ENCODE data around the gene CASP10.

Gene CASP10

DNA sequence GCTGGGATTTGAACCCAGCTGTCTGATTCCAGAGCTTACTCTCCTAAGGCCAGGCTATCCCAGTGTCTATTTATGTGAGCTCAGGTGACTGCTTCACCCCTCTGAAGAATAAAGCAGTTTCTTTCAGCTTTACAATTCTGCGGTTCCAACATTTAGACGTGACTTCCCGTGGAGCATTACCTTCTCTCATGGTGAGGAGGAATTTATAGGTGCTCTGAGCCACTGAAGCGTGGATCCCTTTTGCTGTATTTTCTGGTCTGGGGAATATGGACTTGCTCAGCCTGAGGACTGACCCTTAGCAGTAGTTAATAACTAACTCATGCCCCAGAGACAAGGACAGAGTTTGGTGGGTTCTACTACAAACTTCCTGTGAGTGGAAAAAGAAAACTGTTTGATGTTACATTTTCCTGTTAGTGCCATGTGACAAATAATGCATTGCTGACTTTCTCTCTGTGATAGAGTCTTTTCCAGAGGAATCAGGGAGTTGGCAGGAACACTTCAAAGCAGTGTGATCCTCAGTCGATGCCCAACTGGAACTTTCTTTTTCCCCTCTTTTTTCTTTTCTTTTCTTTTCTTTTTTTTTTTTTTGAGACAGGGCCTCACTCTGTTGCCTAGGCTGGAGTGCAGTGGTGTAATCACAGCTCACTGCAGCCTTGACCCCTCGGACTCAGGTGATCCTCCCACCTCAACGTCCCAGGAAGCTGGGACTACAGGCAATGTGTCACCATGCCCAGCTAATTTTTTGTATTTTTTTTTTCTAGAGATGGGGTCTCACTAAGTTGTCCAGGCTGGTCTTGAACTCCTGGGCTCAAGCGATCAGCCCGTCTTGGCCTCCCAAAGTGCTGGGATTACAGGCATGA lies 21.9 kb downstream of the CASP10 start:
- Histone ChIP-seq H3K9me3 (ENCODE audit: insufficient read depth, low read length, severe bottlenecking) (no peaks in the 10 kb centered on the region), H3K27ac (ENCODE audit: low read length) (no peak overlapping the region), H3K79me2 (ENCODE audit: insufficient read depth, low read length) (no peaks in the 10 kb centered on the region), H4K20me1 (ENCODE audit: insufficient read depth, low read length) (no peaks in the 10 kb centered on the region), H3K36me3 (ENCODE audit: insufficient read depth, low read length) (peaks cover 4% of the 10 kb centered on the region), H3K4me1 (ENCODE audit: insufficient read depth, low read length) (0 out of 2 replicates have a peak, but pooled peaks cover 2% of the 10 kb centered on the region), H2AFZ (ENCODE audit: low read depth, low read length) (no peak overlapping the region), H3K4me2 (ENCODE audit: insufficient read depth, low read length) (no peak overlapping the region), H3K27me3 (ENCODE audit: insufficient read depth, low read length, poor library complexity) (no peaks in the 10 kb centered on the region), H3K4me3 (ENCODE audit: low read depth in 1 of 2, low read length in 2 of 2) (no peak overlapping the region), H3K9ac (ENCODE audit: low read depth, low read length) (no peak overlapping the region)
- TF ChIP-seq, protein P1, sequence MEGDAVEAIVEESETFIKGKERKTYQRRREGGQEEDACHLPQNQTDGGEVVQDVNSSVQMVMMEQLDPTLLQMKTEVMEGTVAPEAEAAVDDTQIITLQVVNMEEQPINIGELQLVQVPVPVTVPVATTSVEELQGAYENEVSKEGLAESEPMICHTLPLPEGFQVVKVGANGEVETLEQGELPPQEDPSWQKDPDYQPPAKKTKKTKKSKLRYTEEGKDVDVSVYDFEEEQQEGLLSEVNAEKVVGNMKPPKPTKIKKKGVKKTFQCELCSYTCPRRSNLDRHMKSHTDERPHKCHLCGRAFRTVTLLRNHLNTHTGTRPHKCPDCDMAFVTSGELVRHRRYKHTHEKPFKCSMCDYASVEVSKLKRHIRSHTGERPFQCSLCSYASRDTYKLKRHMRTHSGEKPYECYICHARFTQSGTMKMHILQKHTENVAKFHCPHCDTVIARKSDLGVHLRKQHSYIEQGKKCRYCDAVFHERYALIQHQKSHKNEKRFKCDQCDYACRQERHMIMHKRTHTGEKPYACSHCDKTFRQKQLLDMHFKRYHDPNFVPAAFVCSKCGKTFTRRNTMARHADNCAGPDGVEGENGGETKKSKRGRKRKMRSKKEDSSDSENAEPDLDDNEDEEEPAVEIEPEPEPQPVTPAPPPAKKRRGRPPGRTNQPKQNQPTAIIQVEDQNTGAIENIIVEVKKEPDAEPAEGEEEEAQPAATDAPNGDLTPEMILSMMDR (IDR thresholded peaks at IDR 0.05; ENCODE audit: borderline replicate concordance, extremely low read depth, low read length, poor library complexity, severe bottlenecking) = no peak
- TF ChIP-seq EZH2 (IDR thresholded peaks at IDR 0.05; ENCODE audit: borderline replicate concordance, low read depth, low read length, severe bottlenecking) = no peak
- DNase-seq = no peak
- ATAC-seq (ENCODE audit: insufficient read depth, low read depth) = no peak

- Histone ChIP-seq H3K9me3 (ENCODE audit: insufficient read depth, low read length, severe bottlenecking) (no peaks in the 10 kb centered on the region), H3K4me3 (ENCODE audit: low read depth in 1 of 2, low read length in 2 of 2) (no peak overlapping the region), H3K4me1 (ENCODE audit: insufficient read depth, low read length) (0 out of 2 replicates have a peak, but pooled peaks cover 2% of the 10 kb centered on the region), H3K79me2 (ENCODE audit: insufficient read depth, low read length) (no peaks in the 10 kb centered on the region), H3K4me2 (ENCODE audit: insufficient read depth, low read length) (no peak overlapping the region), H4K20me1 (ENCODE audit: insufficient read depth, low read length) (no peaks in the 10 kb centered on the region), H3K9ac (ENCODE audit: low read depth, low read length) (no peak overlapping the region), H3K27me3 (ENCODE audit: insufficient read depth, low read length, poor library complexity) (no peaks in the 10 kb centered on the region), H3K36me3 (ENCODE audit: insufficient read depth, low read length) (peaks cover 4% of the 10 kb centered on the region), H3K27ac (ENCODE audit: low read length) (no peak overlapping the region), H2AFZ (ENCODE audit: low read depth, low read length) (no peak overlapping the region)
- ATAC-seq (ENCODE audit: insufficient read depth, low read depth) (no peak), DNase-seq (no peak)
- TF ChIP-seq, protein P1 (IDR thresholded peaks at IDR 0.05; ENCODE audit: borderline replicate concordance, extremely low read depth, low read length, poor library complexity, severe bottlenecking) = no peak
- no peak for TF ChIP-seq EZH2 (IDR thresholded peaks at IDR 0.05; ENCODE audit: borderline replicate concordance, low read depth, low read length, severe bottlenecking)
Measured at GRCh38 chr2:201205515-201205849, 22.5 kb downstream of the CASP10 start.

DNA sequence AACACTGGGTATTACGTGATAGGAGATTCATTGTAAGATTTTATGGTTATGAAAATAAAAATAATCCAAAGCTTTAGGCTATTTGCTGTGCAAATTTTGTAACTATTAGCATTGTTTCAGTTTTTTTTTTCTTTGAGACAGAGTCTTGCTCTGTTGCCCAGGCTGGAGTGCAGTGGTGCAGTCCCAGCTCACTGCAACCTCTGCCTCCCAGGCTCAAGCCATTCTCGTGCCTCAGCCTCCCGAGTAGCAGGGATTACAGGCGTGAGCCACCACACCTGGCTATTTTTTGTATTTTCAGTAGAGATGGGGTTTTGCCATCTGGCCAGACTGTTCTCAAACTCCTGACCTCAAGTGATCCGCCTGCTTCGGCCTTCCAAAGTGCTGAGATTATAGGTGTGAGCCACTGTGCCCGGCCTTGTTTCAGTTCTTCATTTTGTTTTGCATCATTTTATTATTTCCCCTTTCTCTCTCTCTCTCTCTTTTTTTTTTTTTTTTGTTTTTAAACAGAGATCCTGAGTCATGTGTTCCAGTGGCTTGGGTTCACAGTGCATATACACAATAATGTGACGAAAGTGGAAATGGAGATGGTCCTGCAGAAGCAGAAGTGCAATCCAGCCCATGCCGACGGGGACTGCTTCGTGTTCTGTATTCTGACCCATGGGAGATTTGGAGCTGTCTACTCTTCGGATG lies 25.8 kb downstream of the CASP10 start:
- Histone ChIP-seq H4K20me1 (ENCODE audit: insufficient read depth, low read length) (no peaks in the 10 kb centered on the region), H3K27me3 (ENCODE audit: insufficient read depth, low read length, poor library complexity) (no peaks in the 10 kb centered on the region), H3K79me2 (ENCODE audit: insufficient read depth, low read length) (no peaks in the 10 kb centered on the region), H3K4me1 (ENCODE audit: insufficient read depth, low read length) (0 out of 2 replicates have a peak, but pooled peaks cover 2% of the 10 kb centered on the region), H3K9me3 (ENCODE audit: insufficient read depth, low read length, severe bottlenecking) (no peaks in the 10 kb centered on the region), H3K4me3 (ENCODE audit: low read depth in 1 of 2, low read length in 2 of 2) (no peak overlapping the region), H3K9ac (ENCODE audit: low read depth, low read length) (no peak overlapping the region), H3K27ac (ENCODE audit: low read length) (no peak overlapping the region), H3K36me3 (ENCODE audit: insufficient read depth, low read length) (peaks cover 4% of the 10 kb centered on the region; the same call in 1 of the 2 replicates), H2AFZ (ENCODE audit: low read depth, low read length) (no peak overlapping the region), H3K4me2 (ENCODE audit: insufficient read depth, low read length) (no peak overlapping the region)
- DNase-seq = no peak
- TF ChIP-seq, protein P1 (IDR thresholded peaks at IDR 0.05; ENCODE audit: borderline replicate concordance, extremely low read depth, low read length, poor library complexity, severe bottlenecking) = no peak
- TF ChIP-seq EZH2 (IDR thresholded peaks at IDR 0.05; ENCODE audit: borderline replicate concordance, low read depth, low read length, severe bottlenecking) = no peak
- no peak for ATAC-seq (ENCODE audit: insufficient read depth, low read depth)
